Esophagus mucosa (tissue), 1 donor: ENCODE measurements around the gene PNMA8A. TPM values are rescaled to one million over a fixed set of nuclear protein-coding genes. Genes with fewer than 3 reads are reported as not detected.
A peak's percentile ranks its signal among the peaks of the same experiment; 100 is the strongest.
"Not testable (repeated sequence)": the region's sequence is repeated elsewhere in the genome, so short reads cannot be mapped to it uniquely, and the experiment has no call there.

Source experiments
- ATAC-seq: fragments of 200-7000 bp; cut with Tn5 transposase; one replicate; pipeline ENCODE4 v1.9.1; 2020
- total RNA-seq: library from RNA; stranded (reverse); gene quantifications from one replicate; pipeline ENCODE4 v1.2.4, GENCODE V29; 2023
- donor health status: DM: yes; HTN: yes; CAD: no.

Gene PNMA8A
- total RNA-seq, 1 donor from 2014 or later = 0.12 TPM

DNA sequence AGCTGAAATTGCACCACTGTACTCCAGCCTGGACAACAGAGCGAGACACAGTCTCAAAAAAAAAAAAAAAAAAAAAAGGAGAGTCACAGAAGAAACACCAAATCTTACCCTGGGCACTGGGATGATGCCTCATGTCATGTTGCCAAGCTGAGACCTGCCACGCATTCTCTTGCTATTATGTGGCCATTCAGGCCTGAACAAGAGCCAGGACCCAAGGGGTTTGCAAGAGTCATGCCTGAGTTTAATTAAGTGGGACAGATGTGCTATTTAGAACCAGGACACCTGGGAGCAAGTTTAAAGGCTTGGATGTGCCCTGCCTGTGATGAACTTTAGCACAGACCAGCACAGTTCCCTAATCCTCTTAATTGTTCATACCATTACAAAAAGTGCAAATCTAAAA is 9.8 kb downstream of the PNMA8A start:
- no peak for ATAC-seq

DNA sequence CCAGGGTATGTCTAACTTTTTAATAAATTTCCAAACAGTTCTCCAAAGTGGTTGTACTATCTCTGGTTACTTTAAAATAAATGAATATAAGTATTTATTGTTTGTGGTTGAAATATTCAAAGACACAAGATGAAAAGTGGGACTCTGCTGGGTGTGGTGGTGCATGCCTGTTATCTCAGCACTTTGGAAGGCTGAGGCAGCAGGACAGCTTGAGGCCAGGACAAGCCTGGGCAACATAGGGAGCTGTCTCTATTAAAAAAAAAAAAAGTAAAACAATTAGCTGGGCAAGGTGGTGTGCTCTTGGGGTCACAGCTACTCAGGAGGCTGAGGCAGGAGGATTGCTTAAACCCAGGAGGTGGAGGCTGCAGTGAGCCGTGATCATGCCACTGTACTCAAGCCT is 10.4 kb downstream of the PNMA8A start:
- ATAC-seq = no peak

DNA sequence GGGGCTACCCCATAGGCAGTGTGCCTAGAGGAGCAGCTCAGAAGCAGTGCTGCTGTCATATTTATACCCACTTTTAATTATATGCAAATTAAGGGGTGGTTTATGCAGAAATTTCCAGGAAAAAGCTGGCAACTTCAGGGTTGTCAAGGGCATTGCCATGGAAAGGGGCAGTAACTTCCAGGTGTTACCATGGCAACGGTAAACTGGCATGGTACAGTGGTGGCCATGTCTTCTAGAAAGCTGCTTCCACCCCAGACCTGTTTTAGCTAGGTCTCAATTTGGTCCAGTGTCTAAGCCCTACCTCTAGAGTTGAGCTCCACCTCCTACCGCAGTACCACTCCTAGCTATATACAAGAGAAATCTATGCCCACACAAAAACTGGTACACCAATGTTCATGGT is 11.3 kb downstream of the PNMA8A start:
- ATAC-seq = no peak

DNA sequence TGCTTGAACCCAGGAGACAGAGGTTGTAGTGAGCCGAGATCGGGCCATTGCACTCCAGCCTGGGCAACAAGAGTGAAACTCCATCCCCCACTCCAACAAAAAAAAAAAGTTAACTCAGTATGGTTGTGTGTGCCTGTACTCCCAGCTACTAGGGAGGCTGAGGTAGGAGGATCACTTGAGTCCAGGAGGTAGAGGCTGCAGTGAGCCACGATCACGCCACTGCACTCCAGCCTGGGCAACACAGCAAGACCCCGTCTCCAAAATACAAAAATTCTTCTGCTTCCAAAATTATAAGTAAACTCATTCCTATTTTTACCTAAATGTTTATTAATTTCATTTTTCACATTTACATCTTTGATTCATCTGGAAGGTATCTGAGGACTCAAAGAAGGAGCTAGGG is 14.4 kb downstream of the PNMA8A start:
- ATAC-seq = no peak

DNA sequence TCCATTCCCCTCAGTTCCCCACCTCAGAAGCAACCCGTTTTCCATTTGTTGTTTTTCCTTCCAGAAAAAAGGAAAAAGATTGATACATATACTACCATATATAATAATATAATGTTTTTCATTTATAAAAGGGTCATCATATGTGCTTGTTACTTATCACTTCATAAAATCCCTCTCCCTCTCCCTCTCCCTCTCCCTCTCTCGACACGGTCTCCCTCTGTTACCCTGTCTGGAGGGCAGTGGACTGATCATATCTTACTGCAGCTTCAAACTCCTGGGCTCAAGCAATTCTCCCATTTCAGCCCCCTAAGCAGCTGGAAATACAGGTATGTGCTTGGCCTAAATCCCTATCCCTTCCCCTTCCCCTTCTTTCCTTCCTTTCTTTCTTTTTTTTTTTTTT is 17.1 kb downstream of the PNMA8A start:
- ATAC-seq = no peak

DNA sequence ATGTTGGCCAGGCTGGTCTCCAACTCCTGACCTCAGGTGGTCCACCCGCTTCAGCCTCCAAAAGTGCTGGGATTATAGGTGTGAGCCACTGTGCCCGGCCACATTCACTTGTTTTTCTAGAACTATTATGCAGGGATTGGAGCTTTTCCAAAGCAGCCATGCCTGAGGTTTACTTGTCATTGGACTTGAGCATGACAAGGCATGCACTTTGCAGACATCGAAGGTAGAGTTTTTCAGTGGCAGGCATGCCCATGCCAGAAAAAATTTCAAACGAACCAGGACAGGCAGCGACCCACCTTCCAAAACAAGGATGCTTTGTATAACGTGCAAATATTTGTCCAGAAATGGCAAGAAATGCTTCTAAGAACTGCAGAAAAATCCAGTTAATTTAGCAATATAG is 17.7 kb downstream of the PNMA8A start:
- ATAC-seq = peak; percentile 35

DNA sequence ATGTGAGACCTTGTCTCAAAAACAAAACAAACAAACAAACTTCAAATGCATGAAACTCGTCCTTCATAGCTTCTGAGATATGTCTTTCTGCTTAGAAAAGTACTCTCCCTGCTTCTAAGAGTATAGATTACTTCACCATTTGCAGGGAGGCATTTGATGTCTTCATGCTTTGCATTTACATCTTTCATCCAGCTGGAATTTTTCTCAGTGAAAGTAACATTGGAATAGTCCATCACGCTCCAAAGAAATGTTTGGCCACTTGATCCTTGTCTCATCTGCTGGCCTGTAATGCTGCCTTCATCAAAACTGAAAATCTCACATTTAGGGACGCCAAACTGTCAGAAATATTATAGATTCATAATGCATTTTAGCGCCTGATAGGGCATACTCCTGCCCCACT is 19.2 kb downstream of the PNMA8A start:
- ATAC-seq = no peak

DNA sequence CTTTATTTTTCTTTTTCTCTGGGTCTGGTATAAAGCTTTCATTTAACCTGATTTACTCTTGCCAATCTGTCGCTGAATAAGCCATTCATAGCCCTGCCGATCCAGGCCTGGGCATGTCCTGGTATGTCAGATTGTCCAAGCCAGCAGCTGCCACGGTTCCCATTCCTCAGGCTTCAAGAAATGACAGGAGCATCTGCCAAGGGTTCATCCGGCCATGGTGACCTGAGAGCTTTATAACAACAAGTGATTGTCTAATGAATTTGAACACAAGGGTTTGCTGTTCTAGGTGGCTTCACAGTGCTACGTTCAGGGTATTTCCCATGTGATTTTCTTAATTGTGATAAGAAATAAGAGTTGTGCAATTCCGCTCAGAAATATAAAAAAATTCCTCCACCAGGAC is 20.0 kb downstream of the PNMA8A start:
- peak; percentile 28 for ATAC-seq

DNA sequence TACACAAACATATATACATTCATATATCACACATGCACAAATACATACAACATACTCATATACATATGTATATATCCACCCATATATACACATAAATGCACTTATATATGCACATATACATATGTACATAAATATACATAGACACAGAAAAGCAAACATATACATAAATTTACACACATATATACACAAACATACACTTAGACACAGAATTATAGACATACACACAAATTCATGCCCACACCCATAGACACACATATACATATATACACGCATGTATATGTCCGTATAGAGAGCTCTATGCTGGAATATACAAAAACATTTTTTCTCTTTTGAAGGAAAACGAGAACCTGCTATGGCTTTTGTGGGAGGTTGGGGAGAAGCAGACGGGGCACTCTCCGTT is 20.6 kb downstream of the PNMA8A start:
- ATAC-seq = no peak

DNA sequence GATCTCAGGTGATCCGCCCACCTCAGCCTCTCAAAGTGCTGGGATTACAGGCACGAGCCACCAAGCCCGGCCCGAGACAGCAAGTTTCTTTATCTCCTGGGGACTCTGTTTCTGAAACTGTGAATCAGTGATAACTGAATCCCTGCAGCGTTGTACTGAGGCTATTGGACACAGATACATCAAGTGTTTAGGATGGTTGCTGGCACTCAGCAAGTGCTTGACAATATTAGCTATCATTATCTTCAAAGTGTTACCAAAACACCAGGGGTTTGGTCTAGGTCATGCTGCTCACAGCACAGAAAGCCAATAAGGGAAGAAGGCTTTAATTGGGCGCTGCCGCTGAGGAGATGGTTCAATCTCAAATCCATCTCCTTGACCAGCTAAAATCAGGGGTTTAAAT is 22.1 kb downstream of the PNMA8A start:
- no peak for ATAC-seq

DNA sequence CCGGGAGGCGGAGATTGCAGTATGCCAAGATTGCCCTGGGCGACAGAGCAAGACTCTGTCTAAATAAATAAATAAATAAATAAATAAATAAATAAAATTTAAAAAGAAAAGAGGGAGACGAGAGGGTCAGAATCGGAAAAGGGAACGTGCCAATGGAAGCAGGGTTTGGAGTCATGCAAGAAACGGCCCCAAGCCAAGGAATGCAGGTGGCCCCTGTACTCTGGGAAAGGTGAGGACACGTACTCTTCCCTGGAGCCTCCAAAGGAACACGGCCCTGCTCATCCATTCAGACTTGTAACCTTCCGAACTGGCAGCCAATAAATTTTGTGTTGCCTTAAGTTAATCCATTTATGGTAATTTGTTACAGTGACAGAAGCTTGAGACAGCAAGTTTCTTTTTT is 22.8 kb downstream of the PNMA8A start:
- no peak for ATAC-seq

DNA sequence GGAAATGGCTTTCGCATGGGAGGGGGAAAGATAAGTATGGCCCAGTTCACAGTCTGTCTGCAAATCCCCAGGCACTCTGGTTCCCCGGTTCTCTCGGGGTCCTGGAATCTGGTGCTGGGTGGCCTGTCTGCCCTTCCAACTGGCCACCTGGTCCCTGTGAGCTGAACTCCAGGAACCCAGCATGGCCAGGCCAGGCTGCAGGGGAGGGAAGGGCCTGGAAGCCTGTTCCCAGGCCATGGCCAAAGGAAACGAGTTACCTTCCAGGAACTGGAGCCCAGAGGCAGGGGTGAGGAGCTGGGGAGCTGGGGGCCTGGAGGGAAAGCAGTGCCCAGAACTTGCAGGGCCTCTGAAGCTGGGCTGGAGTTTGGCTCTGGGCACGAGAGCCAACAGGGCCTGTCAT is 23.5 kb downstream of the PNMA8A start:
- no peak for ATAC-seq

DNA sequence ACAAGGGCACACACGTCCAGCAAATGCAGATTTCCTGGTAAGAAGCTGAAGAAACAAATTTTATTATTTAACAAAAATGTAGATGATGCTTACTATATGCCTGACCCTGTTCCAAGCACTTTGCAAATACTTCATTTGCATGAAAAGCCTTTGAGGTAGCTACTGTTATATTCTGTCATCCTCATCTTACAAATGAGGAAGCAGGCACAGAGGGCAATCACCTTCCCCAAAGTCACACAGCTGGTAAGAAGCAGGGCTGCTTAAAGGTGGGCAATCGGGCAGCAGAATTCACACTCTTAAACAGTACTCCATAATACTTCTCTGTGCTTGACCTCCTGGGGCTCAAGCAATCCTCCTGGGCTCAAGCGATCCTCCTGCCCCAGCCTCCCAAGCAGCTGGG is 24.4 kb downstream of the PNMA8A start:
- ATAC-seq = no peak

DNA sequence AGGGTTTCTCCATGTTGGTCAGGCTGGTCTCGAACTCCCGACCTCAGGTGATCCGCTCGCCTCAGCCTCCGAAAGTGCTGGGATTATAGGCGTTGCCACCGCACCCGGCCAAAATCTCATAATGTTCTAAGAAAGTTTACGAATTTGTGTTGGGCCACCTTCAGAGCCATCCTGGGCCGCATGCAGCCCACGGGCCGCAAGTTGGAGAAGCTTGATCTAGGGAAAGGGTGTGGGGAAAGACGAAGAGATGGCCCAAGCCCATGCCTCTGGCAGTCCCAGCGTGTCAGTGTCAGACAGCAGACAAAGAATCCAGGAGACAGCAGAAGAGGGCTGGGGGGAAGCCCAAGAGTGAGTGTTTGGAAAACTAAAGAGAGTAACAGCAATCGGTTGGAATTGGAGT is 25.3 kb downstream of the PNMA8A start:
- ATAC-seq = no peak

DNA sequence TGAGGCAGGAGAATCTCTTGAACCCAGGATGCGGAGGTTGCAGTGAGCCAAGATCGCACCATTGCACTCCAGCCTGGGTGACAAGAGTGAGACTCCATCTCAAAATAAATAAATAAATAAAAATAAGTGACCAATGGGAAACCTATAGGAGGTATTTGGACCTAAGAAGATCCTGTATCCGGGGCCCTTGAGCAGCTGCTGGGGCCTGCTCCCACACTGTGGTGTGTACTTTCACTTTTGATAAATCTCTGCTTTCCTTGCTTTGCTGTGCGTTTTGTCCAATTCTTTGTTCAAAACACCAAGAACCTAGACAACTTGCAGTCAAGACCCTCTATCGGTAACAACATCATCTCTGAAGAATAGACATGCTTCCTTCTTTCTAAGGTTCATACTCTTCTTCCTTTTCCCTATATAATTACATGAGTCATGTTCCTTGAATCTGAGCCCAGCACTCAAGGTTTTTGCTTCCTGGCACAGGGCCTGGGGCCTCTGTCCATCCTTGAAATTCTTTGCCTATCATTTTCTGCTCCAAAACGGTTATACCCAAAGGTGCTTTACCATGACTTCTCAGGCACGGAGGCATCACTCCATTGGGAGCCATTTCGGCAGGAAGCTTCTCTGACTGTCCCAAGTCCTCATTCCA is 28.4 kb downstream of the PNMA8A start:
- peak; percentile 28 for ATAC-seq

DNA sequence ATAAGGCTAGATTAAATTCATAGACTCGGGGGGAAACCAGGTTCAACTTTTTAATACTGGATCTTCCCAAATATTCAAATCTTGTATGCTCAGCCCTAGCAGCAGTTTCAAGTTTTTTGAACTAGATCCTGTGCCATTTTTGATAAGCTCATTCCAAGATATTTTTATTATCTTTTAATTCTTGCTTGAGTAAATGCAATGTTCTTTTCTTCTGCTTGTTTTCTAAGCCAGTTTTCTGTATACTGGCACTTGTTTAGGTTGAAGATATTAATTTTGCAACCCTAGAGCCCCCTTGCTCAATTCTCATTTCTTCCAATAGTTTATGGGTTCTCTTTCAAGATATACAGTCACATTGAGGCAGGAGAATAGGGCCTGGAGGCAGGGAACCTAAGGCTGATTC is 29.5 kb downstream of the PNMA8A start:
- no peak for ATAC-seq

DNA sequence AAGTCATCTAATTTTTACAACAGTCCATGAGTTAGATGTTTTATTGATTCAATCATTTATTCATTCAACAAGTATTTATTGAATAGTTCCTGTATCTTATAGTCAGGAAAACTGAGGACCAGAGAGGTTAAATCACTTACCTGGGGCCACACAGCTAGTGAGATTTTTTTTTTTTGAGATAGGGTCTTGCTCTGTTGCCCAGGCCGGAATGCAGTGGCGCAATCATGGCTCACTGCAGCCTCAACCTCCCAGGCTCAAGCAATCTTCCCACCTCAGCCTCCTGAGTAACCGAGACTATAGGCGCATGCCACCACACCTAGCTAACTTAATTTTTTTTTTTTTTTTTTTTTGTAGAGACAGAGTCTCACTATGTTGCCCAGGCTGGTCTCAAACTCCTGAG is 35.7 kb downstream of the PNMA8A start:
- ATAC-seq = not testable (repeated sequence)

DNA sequence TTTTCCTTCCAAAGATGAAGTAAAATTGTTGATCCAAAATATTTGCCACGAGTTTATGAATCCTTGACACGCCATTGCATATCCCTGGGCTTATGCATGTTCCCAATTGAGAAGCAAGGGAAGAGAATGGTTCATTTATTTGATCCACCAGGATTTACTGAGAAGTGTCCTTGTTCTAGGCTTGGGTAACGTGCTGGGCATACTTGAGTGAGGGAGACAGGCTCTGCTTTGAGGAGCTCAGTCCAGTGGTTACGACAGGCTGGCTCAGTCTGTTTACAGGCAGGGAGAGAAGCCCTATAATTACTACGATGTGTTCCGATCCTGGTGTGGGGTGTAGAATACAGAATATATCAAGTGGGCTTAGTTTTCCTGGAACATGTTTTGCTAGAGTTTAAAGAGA is 36.4 kb downstream of the PNMA8A start:
- ATAC-seq = no peak

DNA sequence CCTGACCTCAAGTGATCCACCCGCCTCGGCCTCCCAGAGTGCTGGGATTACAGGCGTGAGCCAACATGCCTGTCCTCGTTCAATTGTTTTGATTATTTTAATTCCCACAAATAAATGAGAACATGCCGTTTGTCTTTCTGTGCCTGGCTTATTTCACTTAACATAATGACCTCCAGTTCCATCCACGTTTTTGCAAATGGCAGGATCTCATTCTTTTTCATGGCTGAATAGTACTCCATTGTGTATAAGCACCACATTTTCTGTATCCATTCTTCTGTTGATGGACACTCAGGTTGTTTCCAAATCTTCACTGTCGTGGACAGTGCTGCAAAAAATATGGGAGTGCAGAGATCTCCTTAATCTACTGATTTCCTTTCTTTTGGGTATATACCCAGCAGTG is 37.9 kb downstream of the PNMA8A start:
- not testable (repeated sequence) for ATAC-seq

DNA sequence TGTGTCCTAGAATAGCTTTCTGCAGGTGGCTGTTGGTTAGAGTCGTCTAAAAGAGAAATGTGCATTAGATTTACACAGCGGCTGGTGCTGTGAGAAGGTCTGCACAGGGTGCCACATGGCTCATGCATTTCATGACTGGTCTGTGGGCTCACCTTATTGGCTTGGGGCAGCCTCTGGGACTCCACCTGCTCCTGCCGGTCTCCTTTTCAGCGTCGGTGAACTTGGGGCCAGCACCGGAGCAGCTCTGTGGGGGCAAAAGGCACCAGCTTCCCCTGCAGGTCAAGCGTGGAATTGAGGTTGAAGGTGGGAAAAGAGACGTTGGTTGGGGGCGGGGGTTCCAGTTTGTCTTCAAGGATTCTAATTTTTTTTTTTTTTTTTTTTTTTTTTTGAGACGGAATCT is 39.5 kb downstream of the PNMA8A start:
- no peak for ATAC-seq

DNA sequence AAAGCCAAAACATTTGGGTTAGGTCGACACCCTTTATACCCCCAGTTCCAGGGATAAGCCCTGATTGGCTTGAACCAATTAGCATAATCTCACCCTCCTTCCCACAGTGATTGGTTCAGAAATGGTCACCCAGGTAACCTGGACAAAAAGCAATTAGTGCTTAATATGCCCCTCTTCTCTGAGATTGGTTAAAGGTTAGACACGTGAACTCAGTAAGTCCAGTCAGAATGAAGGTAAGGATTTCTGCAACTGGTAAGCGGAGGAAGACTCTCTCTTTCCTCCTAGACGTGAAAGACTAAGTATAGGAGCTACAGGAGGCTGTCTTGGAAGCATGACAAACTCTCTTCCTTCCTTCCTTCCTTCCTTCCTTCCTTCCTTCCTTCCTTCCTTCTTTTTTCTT is 41.4 kb downstream of the PNMA8A start:
- no peak for ATAC-seq

DNA sequence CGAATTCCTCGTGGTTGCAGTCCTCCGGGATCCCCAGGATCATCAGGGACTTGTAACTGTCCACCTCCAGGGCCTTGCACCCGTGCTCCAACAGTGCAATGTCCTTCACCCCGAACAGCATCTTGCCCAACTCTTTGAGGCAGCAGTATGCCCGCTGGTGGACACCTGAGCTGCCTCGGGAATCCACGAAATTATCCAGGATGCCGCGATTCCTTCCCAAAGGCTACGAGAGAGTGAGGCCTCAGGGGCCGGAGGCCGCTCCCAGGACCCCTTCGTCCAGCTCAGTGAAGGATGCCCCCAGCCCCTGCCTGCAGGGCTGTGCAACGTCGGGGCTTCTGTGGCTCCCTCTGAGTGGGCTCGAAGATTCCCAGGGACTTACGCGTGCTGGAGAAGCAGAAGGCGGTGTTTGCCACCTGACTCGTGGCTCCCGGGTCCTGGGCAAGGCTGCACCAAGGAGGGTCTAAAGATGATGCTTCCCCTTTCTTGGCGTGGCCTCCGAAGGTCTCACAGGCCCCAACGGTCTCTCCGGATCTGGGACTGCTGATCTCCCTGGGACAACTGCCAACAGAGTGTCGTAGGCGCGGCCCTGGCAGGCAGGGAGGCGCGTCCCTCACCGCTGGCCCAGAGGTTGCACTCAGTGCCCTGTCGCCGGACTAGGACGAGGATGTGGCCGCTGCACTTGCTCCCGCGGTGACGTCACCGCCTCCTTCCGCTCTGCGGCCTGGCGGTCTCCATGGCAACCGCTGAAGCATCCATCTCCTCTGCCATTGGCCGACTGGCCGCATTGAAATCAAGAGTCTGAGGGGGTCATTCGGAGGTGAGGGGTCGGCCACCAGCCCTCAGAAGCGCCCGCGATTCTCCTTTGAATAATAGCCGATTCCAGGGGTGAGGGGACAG is 42.9 kb downstream of the PNMA8A start, which contains the start of gene PNMA8C:
Gene PNMA8C (minus strand): TSS at position 698 of the 897 bp plus-strand sequence. CDS start 577 bp downstream, at position 121.
- peak; percentile 32 for ATAC-seq

DNA sequence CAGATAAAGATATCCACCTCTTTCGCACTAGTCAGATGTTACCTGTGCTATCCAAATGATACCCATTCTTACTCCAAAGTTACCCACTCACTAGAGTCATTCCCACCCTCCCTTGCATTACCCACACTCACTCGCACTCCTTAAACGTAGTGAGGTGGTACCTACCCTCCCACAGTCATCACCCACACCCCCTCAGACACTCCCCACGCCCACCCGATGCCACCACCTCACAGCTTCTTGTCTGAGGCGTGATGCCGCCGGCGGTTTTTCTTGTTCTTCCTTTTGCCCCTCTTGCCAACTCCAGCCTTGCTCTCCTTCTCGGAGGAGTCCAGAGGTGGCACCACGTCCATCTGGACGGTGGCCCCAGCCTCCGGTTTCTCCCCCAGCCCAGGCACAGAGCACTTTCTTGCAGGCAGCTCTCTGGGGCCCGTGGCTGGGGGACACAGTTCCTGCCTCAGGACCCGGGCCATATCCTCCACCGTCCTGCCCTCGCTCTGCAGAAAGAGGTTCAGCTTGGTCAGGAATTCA is 43.8 kb downstream of the PNMA8A start:
- ATAC-seq = no peak
